ENCODE measurements around the gene PIR.

- TF ChIP-seq CTCF (IDR thresholded peaks at IDR 0.05) (no peak), POLR2A (IDR thresholded peaks at IDR 0.05) (no peak)
Observed at GRCh38 chrX:15384304-15384703, 108.8 kb downstream of the PIR start, which contains the start of gene VEGFD.
